H1 (cell line): ENCODE results near the gene KCNJ10. TPM values are rescaled to one million over a fixed set of nuclear protein-coding genes. Genes with fewer than 3 reads are reported as not detected.

ENCODE experiments used
- CEBPB ChIP-seq: IDR thresholded peaks from 2 replicates; pipeline ENCODE4 v1.6.1; 2012; ENCODE audit warnings: low read depth, low read length
- CHD2 ChIP-seq: IDR thresholded peaks from 2 replicates; pipeline ENCODE4 v1.6.1; 2012; ENCODE audit warnings: low read length, improper control_type of control experiment
- EP300 ChIP-seq, 2 experiments: IDR thresholded peaks; 1 replicate in 1 of 2; 2 replicates in 1 of 2; pipeline ENCODE4 v1.6.1; 2011 to 2012; ENCODE audit warnings: low read depth in 2 of 2, low read length in 2 of 2, mild to moderate bottlenecking in 2 of 2, borderline replicate concordance in 1 of 2, inconsistent platforms in 1 of 2, moderate library complexity in 1 of 2
- GABPA ChIP-seq: IDR thresholded peaks from 2 replicates; pipeline ENCODE4 v1.6.1; 2011; ENCODE audit warnings: mild to moderate bottlenecking, low read length, moderate library complexity, borderline replicate concordance; ENCODE audit not compliant: insufficient read depth
- RXRA ChIP-seq: IDR thresholded peaks from 2 replicates; pipeline ENCODE4 v1.6.1; 2011; ENCODE audit warnings: low read depth, mild to moderate bottlenecking, low read length, moderate library complexity; ENCODE audit not compliant: insufficient read depth
- SUZ12 ChIP-seq: fragments of 200-600 bp; sonication (generic); IDR thresholded peaks from 2 replicates; pipeline ENCODE4 v1.6.1; 2012; ENCODE audit warnings: mild to moderate bottlenecking, inconsistent platforms, low read length, moderate library complexity, mixed read lengths
- TAF7 ChIP-seq: optimal IDR thresholded peaks from 2 replicates; pipeline ENCODE3; 2011; ENCODE audit warnings: low read depth, mild to moderate bottlenecking, inconsistent platforms, low read length, moderate library complexity, borderline replicate concordance
- USF2 ChIP-seq: IDR thresholded peaks from 2 replicates; pipeline ENCODE4 v1.6.1; 2011; ENCODE audit warnings: low read length, improper control_type of control experiment
- polyA plus RNA-seq, 7 experiments: library from polyadenylated mRNA; depleted of rRNA in 3 of 7; stranded (reverse) in 5 of 7; unstranded in 2 of 7; fragments of >200 nt in 5 of 7; fragments of 200-250 nt in 2 of 7; gene quantifications; 1 replicate in 5 of 7; 2 replicates in 1 of 7; 4 replicates in 1 of 7; pipeline versions ENCODE4 v1.2.1 to v1.2.3, GENCODE V29; 2011 to 2013; ENCODE audit warnings: missing spikeins in 2 of 7, mixed read lengths in 2 of 7
- total RNA-seq: library from RNA; stranded (reverse); fragmentation: NEBNext Ultra II Directional; extraction: Animal tissue kit (Norgen Biotek cat#: 25700); gene quantifications from 2 replicates; pipeline ENCODE4 v1.2.1, GENCODE V29; 2021

Gene KCNJ10
- total and polyA plus RNA-seq, 2 of the 8 experiments (the other 6 are each of a cell fraction or from before 2014, with no cell fraction given), result 1.7 to 2.4 TPM

- no peak for TF ChIP-seq EP300 (IDR thresholded peaks at IDR 0.05; ENCODE audit: borderline replicate concordance in 1 of 2, low read depth in 2 of 2, low read length in 2 of 2)
- no peak for TF ChIP-seq GABPA
- no peak for TF ChIP-seq CHD2
- TF ChIP-seq SUZ12, result no peak
- no peak for TF ChIP-seq RXRA
- TF ChIP-seq CEBPB, result no peak
- no peak for TF ChIP-seq TAF7
- no peak for TF ChIP-seq USF2
These were observed 44.1 kb upstream of the KCNJ10 start (continued) for GRCh38 chr1:160114085-160114484.
